ENCODE results near the gene MORN2.
A peak's percentile ranks its signal among the peaks of the same experiment; 100 is the strongest.
"Not testable (repeated sequence)": the region's sequence is repeated elsewhere in the genome, so short reads cannot be mapped to it uniquely, and the experiment has no call there.

Gene MORN2

GRCh38 chr2:38875576-38876367 lies at the start of gene MORN2, which contains the start of gene DHX57:
TSS of gene MORN2 (plus strand) at chr2:38875976.
TSS of gene DHX57 (minus strand) at chr2:38875934. CDS start at chr2:38868405, 7,529 bp downstream.
- no peaks in the 10 kb centered on the region for H3K27me3 Mint-ChIP-seq
- peaks cover 15% of the 10 kb centered on the region for H3K4me1 Mint-ChIP-seq
- H3K9me3 Mint-ChIP-seq: peaks cover 10% of the 10 kb centered on the region
- peak within 1 kb of the TSS; percentile 93 for H3K27ac Mint-ChIP-seq
- peaks cover 17% of the 10 kb centered on the region for H3K36me3 Mint-ChIP-seq
- DNase-seq (ENCODE audit: low spot score in 2 of 2): peak; percentile 61 to 73
- H3K4me3 Mint-ChIP-seq: peak within 1 kb of the TSS; percentile 94
- peak; percentile 97 for ATAC-seq (ENCODE audit: low read depth)

- not testable (repeated sequence) for H3K27me3 Mint-ChIP-seq; H3K4me3 Mint-ChIP-seq; H3K27ac Mint-ChIP-seq; DNase-seq (ENCODE audit: low spot score in 2 of 2); H3K9me3 Mint-ChIP-seq; H3K4me1 Mint-ChIP-seq; ATAC-seq (ENCODE audit: low read depth)
- peaks cover 21% of the 10 kb centered on the region for H3K36me3 Mint-ChIP-seq
These were observed 48.1 kb upstream of the MORN2 start for GRCh38 chr2:38827539-38828145.

- peaks cover 19% of the 10 kb centered on the region for H3K36me3 Mint-ChIP-seq
- peaks cover 3% of the 10 kb centered on the region for H3K9me3 Mint-ChIP-seq
- no peak overlapping the region for H3K4me3 Mint-ChIP-seq
- no peak overlapping the region for H3K27ac Mint-ChIP-seq
- H3K27me3 Mint-ChIP-seq: no peaks in the 10 kb centered on the region
- no peaks in the 10 kb centered on the region for H3K4me1 Mint-ChIP-seq
- DNase-seq (ENCODE audit: low spot score in 2 of 2) (no peak), ATAC-seq (ENCODE audit: low read depth) (no peak)
These were observed 47.3 kb upstream of the MORN2 start for GRCh38 chr2:38828460-38828859.

GRCh38 chr2:38829971-38830370 lies 45.8 kb upstream of the MORN2 start:
- no peak overlapping the region for H3K27ac Mint-ChIP-seq
- no peaks in the 10 kb centered on the region for H3K9me3 Mint-ChIP-seq
- no peak for DNase-seq (ENCODE audit: low spot score in 2 of 2)

GRCh38 chr2:38830526-38831159 lies 45.1 kb upstream of the MORN2 start:
- Mint-ChIP-seq H3K4me3 (no peak overlapping the region), H3K27ac (no peak overlapping the region), H3K36me3 (peaks cover 22% of the 10 kb centered on the region), H3K9me3 (no peaks in the 10 kb centered on the region), H3K27me3 (no peaks in the 10 kb centered on the region), H3K4me1 (peaks cover 6% of the 10 kb centered on the region)
- ATAC-seq (ENCODE audit: low read depth) (no peak), DNase-seq (ENCODE audit: low spot score in 2 of 2) (no peak)

More at GRCh38 chr2:38829971-38830370, 45.8 kb upstream of the MORN2 start:
- Mint-ChIP-seq H3K27me3 (no peaks in the 10 kb centered on the region), H3K36me3 (peaks cover 21% of the 10 kb centered on the region), H3K4me3 (no peak overlapping the region), H3K4me1 (peaks cover 4% of the 10 kb centered on the region)
- ATAC-seq (ENCODE audit: low read depth): no peak

- DNase-seq (ENCODE audit: low spot score in 2 of 2) (no peak), ATAC-seq (ENCODE audit: low read depth) (no peak)
- H3K4me3 Mint-ChIP-seq: no peak overlapping the region
- peak overlapping the region; percentile 55 for H3K27ac Mint-ChIP-seq
- H3K9me3 Mint-ChIP-seq: no peaks in the 10 kb centered on the region
- peaks cover 16% of the 10 kb centered on the region for H3K4me1 Mint-ChIP-seq
- H3K27me3 Mint-ChIP-seq: no peaks in the 10 kb centered on the region
- H3K36me3 Mint-ChIP-seq: peaks cover 25% of the 10 kb centered on the region
These were observed 40.7 kb upstream of the MORN2 start for GRCh38 chr2:38835015-38835601.

- peak; percentile 86 for ATAC-seq (ENCODE audit: low read depth)
- no peak overlapping the region for H3K4me3 Mint-ChIP-seq
- peak overlapping the region; percentile 55 for H3K27ac Mint-ChIP-seq
- no peaks in the 10 kb centered on the region for H3K27me3 Mint-ChIP-seq
- H3K9me3 Mint-ChIP-seq: no peaks in the 10 kb centered on the region
- H3K36me3 Mint-ChIP-seq: peaks cover 25% of the 10 kb centered on the region
- DNase-seq (ENCODE audit: low spot score in 2 of 2): no peak
- peaks cover 16% of the 10 kb centered on the region for H3K4me1 Mint-ChIP-seq
These were observed 39.8 kb upstream of the MORN2 start for GRCh38 chr2:38835990-38836389.

GRCh38 chr2:38836791-38837190 lies 39.0 kb upstream of the MORN2 start:
- Mint-ChIP-seq H3K4me1 (peaks cover 20% of the 10 kb centered on the region), H3K4me3 (no peak overlapping the region), H3K27ac (no peak overlapping the region), H3K9me3 (no peaks in the 10 kb centered on the region), H3K36me3 (peaks cover 29% of the 10 kb centered on the region), H3K27me3 (no peaks in the 10 kb centered on the region)
- no peak for DNase-seq (ENCODE audit: low spot score in 2 of 2)
- ATAC-seq (ENCODE audit: low read depth): no peak

GRCh38 chr2:38850045-38850444 lies 25.7 kb upstream of the MORN2 start:
- Mint-ChIP-seq H3K27ac (peak overlapping the region; percentile 63), H3K4me3 (no peak overlapping the region), H3K9me3 (no peaks in the 10 kb centered on the region), H3K27me3 (no peaks in the 10 kb centered on the region), H3K36me3 (peaks cover 33% of the 10 kb centered on the region), H3K4me1 (peaks cover 6% of the 10 kb centered on the region)
- peak; percentile 42 for ATAC-seq (ENCODE audit: low read depth)
- DNase-seq (ENCODE audit: low spot score in 2 of 2): no peak

GRCh38 chr2:38856165-38856564 lies 19.6 kb upstream of the MORN2 start:
- no peaks in the 10 kb centered on the region for H3K9me3 Mint-ChIP-seq
- H3K27ac Mint-ChIP-seq: no peak overlapping the region
- H3K36me3 Mint-ChIP-seq: peaks cover 38% of the 10 kb centered on the region
- DNase-seq (ENCODE audit: low spot score in 2 of 2) (no peak), ATAC-seq (ENCODE audit: low read depth) (no peak)
- H3K4me1 Mint-ChIP-seq: no peaks in the 10 kb centered on the region
- H3K27me3 Mint-ChIP-seq: no peaks in the 10 kb centered on the region
- no peak overlapping the region for H3K4me3 Mint-ChIP-seq

- ATAC-seq (ENCODE audit: low read depth) (no peak), DNase-seq (ENCODE audit: low spot score in 2 of 2) (no peak)
- Mint-ChIP-seq H3K27ac (no peak overlapping the region), H3K4me3 (no peak overlapping the region), H3K27me3 (no peaks in the 10 kb centered on the region), H3K36me3 (peaks cover 54% of the 10 kb centered on the region), H3K4me1 (peaks cover 3% of the 10 kb centered on the region), H3K9me3 (no peaks in the 10 kb centered on the region)
These were observed 13.3 kb upstream of the MORN2 start for GRCh38 chr2:38862476-38862875.

- peaks cover 3% of the 10 kb centered on the region for H3K4me1 Mint-ChIP-seq
- H3K9me3 Mint-ChIP-seq: no peaks in the 10 kb centered on the region
- no peak for DNase-seq (ENCODE audit: low spot score in 2 of 2)
- no peak overlapping the region for H3K4me3 Mint-ChIP-seq
- peak overlapping the region; percentile 69 for H3K27ac Mint-ChIP-seq
- no peaks in the 10 kb centered on the region for H3K27me3 Mint-ChIP-seq
- ATAC-seq (ENCODE audit: low read depth): no peak
- peaks cover 57% of the 10 kb centered on the region for H3K36me3 Mint-ChIP-seq
These were observed 12.6 kb upstream of the MORN2 start for GRCh38 chr2:38863061-38863695.

GRCh38 chr2:38866773-38867443 lies 8.9 kb upstream of the MORN2 start:
- Mint-ChIP-seq H3K4me3 (no peak overlapping the region), H3K9me3 (peaks cover 11% of the 10 kb centered on the region), H3K27me3 (no peaks in the 10 kb centered on the region), H3K27ac (no peak overlapping the region), H3K36me3 (peaks cover 53% of the 10 kb centered on the region), H3K4me1 (peaks cover 8% of the 10 kb centered on the region)
- DNase-seq (ENCODE audit: low spot score in 2 of 2) (no peak), ATAC-seq (ENCODE audit: low read depth) (no peak)

Measured in memory B cell (primary cell).